Panc1 (cell line): Measurements from ENCODE around the gene RICTOR.

Experiments
- POLR2AphosphoS5 ChIP-seq: IDR thresholded peaks from 2 replicates; pipeline ENCODE4 v1.6.1; 2012; ENCODE audit warnings: mild to moderate bottlenecking, low read depth, low read length, moderate library complexity
- SIN3A ChIP-seq: IDR thresholded peaks from 2 replicates; pipeline ENCODE4 v1.6.1; 2012; ENCODE audit warnings: low read depth, mild to moderate bottlenecking, low read length, moderate library complexity, borderline replicate concordance; ENCODE audit not compliant: insufficient read depth
- TF ChIP-seq, protein P1 (sequence below): fragments of 450-650 bp; IDR thresholded peaks from 2 replicates; pipeline ENCODE4 v1.5.1; 2017; ENCODE audit warnings: mild to moderate bottlenecking

DNA sequence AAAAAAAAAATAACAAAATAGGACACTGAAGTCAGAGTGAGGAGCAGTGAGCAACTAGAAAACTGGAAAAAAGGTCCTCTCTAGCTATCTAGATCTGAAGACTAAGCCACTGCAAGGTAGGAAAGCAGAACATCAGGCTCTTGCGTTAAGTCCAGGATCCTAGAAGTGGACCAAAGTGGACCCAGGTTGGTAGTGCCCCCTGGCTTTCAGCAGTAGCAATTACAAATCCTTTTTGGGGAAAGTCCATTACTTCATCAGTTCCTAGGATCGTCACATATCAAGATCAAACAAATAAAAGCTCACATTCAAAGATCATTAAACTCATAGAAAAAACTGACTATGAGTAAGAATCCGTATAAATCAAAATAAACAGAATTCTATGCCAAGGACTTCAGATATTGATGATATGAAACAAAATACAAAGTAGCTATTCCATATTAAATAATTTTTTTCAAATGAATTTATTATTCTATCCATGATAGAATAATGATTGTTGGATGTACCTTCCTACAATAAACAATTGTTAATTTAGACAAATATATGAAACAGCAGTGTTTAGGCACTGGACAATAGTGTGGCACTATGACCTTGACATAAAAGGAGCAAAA, 6.5 kb upstream of the RICTOR start:
- TF ChIP-seq POLR2AphosphoS5 (no peak), SIN3A (no peak)
- TF ChIP-seq, protein P1, sequence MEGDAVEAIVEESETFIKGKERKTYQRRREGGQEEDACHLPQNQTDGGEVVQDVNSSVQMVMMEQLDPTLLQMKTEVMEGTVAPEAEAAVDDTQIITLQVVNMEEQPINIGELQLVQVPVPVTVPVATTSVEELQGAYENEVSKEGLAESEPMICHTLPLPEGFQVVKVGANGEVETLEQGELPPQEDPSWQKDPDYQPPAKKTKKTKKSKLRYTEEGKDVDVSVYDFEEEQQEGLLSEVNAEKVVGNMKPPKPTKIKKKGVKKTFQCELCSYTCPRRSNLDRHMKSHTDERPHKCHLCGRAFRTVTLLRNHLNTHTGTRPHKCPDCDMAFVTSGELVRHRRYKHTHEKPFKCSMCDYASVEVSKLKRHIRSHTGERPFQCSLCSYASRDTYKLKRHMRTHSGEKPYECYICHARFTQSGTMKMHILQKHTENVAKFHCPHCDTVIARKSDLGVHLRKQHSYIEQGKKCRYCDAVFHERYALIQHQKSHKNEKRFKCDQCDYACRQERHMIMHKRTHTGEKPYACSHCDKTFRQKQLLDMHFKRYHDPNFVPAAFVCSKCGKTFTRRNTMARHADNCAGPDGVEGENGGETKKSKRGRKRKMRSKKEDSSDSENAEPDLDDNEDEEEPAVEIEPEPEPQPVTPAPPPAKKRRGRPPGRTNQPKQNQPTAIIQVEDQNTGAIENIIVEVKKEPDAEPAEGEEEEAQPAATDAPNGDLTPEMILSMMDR = peak; percentile 92
